ENCODE data around the gene BRF1.

BRF1 gene

DNA sequence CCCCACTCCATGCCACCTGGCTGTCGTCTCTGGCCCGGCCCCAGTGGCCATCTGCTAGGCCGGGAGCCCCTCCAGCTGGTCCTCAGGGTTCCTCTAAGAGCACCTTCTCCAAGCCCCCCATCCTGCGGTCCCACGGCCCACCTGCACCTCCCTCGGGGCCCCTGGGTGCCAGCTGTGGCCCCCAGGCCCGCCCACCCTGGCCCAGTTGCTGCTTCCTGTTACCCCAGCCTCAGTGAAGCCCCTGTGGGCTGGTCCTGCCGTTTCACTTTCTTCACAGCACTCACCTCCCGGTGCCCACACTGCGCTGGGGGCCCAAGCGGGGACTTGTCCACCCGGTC, 92.1 kb downstream of the BRF1 start:
- no peak for DNase-seq

DNA sequence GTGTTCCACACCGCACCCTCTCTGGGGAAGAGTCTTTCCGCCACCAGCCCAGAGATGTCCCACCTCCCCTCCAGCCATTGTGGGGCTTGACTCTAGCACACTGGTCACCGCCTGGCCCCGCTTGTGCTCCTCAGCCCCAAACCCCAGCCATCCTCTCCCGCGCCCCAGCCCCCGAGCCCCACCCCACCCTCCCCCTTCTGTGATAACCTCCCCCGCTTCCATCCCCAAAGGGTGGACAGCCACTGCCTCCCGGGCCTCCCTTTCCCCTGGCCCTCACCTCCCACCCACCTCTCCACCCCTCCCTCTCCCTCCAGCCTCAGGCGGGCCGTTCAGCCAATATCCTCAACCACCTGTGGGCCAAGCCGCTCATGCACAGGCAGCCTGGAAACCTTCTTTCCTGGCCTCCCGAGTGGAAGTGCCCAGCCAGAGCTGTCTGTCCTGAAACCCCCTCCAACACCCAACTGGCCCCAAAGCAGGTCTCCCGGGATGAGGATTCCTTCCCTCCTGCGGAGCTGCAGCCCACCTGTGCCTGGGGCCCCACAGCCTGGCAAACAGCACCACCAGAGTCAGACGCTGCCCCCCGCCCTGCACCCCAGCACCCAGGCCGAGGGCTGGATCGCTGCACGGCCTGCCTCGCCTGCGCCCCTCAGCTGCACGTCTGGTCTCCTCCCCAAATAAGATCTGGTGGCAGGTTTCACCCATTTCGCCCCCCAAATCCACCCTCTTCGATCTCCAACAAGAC, 92.6 kb downstream of the BRF1 start:
- DNase-seq, result no peak

DNA sequence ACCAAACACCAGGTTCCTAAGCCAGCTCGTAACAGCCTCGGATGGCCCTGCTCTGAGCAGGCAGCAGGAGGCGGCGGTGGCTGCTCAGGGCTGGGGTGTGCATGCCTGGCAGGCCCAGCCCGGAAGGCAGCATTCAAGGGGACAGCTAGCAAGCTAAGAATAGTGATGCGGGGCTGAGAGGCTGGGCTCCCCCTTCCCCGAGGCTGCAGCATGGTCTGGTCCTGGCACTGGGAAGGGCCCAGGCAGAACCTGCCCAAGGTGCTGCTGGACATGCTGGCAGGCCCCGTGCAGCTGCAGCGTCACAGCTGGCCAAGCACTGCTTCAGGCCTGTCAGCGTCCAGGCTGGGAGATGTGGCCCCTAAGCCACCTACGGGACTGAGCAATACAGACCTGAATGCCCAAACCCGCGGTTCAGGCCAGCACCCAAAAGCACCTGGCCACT, 93.3 kb downstream of the BRF1 start:
- DNase-seq, result no peak

DNA sequence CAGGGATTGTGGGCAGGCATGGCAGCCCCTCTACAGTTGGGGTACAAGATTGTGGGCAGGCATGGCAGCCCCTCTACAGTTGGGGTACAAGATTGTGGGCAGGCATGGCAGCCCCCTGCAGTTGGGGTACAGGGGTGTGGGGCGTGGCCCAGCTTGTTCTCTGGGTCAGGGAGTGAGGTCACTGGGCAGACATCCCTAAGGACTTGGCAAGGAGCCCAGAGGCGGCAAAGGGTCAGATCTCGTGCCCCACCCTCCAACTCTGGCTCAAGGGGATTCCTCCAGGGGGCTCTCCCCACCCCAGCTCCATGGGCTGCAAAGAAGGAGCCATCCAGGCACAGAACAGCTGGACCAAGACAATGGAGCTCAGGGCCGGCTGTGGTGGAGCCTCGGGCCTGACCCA, 93.9 kb downstream of the BRF1 start:
- DNase-seq, result no peak

DNA sequence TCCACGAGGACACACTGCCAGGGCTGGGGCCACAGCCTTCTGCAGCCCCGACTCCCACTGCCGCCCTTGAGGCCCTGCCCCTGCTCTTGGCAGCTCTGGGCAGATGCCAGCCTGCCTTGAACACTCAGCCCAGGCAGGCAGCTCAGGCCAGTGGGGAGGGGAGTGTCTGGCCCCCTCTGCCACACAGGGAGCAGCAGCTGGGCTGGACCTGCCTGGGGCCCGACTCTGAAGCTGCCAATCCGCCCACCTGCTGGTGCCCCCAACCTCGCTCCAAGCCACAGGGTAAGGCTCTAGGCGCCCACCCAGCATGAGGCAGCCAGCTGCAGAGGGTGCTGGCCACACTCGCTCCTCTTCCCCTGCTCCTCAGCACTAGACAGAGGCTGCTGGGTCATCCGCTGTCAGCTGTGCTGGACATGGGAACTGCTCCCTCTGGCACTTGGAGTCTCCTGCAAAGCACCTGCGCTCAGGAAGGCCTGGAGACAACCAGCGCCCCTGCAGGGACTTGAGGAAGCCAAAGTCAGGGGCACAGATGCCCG, 95.1 kb downstream of the BRF1 start:
- no peak for DNase-seq

DNA sequence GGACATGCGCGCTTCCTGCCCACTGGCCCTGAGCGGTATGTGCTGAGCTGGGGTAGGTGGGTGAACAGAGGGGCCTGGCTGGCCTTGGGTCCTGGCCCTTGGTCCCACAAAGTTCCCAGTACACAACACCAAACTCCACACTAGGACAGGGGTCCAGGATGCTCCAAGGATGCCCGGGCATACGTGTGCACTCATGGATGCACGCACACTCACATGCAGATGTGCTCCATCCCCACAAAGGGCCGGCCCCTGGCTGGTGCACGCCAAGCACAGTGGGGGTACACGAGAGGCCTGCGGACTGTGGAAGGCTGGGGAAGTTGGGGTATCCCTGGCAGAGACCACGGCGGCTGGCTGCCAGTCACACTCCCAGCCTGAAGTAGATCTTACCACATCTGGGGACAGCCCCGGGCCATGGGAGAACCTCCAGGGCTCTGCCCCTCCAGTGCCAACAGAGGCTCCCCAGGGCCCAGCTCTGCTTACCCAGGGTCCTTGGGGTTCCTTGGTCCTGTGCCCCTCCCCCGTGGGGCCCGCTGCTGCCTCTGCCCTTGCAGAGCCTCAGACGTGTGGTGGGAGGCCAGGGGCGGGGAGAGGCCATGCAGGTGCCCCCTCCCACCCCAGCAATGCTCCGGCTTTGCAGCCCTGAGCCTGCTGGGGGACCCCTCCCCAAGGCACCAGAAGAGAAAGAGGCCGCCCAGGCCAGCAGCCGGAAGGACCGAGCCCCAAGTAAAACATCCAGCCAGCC, 95.7 kb downstream of the BRF1 start:
- no peak for DNase-seq

DNA sequence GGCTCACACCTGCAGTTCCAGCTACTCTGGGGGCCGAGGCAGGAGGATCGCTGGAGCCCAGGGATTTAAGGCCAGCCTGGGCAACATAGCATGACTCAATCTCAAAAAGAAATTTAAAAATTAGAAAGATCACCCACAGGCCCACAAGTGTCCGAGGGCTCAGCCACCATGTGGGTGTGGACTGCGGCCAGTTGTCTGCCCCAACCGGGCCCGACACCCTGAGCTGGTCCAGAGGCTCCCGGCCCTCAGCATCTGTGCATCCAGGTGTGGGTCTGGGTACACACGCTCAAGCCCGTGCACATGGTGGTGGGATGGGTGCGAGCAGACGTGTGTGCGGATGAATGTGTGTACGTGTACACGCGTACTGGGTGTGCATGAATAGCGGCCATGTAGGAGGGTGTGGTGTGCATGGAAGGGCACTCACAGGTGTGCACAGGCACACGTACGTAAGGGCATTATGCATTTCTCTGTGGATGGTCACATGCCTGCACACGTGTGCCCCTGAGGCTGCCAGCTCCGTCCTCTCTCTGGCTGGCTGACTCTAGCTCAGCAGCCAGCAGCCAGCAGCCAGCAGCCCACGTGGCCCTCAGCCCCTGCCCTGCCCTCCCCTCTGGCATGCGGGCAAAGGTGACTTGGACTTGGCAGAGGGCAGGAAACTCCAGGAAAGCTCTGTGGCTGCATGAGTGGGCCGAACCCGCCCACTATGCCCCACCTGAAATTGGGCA, 96.4 kb downstream of the BRF1 start:
- no peak for DNase-seq

DNA sequence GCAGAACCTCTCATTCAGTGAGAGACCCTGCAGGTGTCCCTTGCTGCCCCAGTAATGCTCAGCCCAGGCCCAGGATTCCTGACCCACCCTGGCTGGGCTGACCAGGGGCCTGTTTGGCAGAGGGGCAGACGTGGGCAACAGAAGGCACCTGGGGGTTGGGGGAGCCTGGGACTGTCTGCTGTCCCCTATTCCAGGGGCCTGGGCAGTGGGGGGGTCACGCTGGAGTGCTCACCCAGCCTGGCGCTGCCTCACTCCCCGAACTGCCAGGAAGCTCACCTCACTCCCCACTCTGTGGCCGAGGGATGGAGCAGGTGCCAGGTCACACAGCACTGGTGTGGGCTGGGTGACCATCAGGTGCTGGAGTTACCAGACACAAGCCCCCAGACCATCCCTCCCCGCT, 97.1 kb downstream of the BRF1 start:
- DNase-seq, result no peak

DNA sequence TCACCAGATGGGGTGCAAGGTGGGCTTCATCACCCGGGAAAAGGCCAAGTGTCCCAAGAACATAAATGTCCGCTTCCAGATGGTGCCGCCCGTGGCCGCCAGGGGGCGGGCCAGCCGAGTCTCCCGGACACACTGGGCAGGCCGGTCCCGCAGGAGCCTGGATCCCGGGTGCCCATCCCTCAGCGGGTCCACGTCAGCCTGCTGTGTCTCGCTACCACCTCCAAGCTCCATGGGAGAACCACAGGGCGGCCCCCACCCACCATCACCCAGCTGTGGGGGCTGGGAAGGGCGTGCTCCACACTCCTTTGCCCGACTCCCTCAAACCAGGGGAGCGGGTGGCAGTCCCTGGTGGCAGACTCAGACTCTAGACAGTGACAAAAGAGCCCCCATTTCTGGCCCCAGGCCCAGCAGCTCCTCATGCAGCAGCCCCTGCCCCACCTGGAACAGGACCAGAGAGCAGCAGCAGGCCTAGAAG, 97.7 kb downstream of the BRF1 start:
- DNase-seq, result peak; percentile 37 to 52 (median 44)

DNA sequence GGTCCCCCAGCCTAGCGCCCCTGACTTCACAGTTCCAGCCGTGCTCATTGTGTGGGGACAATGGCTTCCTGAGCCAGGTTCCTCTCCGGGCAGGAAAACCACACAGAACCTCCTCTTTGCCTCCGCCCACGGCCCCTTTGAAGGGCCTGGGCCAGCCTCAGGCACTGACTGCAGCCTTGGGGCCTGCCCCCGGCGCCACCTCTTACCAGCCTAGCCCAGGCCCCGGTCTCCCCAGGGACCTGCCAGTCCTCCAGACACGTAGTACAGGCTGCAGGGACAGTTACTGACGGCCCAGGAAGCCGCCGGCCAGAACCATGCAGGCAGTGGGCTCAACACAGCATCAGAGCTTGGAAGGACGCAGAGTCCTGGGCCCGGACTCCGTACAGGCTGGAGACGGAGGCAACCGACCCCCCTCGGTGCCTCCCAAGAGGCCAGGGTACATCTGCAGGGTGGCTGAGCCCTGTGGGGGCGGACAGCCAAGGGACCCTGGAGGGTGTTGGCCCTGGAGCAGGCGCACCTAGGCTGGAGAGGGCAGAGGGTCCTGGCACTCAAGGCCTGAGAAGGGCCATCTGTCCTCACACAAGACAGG, 98.8 kb downstream of the BRF1 start:
- DNase-seq, result no peak

DNA sequence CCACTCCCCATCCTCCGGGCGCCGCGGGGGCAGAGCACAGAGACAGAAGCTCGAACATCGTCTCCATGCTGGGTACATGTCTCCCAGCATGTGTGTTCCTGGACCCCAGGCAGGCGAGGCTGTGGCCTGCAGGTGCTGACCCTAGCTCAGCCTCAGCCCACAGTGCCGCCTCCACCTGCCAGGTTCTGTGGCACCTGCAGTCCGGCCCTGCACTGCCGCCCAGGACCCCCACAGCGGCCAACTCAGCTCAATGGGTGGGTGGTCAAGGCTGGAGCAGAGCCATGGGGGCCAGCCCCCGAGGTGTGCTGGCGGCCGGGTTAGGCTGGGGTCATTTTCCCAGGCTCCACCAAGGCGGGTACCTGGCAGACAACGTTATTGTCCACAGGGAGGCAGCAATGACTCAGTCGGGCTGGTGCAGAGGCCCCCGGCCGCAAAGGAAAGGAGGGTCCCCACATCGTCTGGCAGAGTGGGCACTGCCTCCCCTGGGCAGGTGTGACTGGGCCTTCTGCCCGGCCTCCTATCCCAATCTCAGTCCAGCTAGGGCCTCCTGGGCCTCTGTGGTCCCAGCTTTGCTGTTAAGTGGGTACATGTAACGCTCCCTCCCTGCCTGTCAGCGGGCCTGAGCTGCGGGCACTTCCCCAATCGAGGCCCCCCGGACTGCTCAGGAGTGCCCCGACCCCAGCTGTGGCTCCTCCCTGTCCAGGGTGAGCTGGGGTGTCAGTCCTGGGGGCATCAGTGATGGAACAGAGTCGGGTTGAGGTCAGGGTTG, 99.5 kb downstream of the BRF1 start:
- no peak for DNase-seq

DNA sequence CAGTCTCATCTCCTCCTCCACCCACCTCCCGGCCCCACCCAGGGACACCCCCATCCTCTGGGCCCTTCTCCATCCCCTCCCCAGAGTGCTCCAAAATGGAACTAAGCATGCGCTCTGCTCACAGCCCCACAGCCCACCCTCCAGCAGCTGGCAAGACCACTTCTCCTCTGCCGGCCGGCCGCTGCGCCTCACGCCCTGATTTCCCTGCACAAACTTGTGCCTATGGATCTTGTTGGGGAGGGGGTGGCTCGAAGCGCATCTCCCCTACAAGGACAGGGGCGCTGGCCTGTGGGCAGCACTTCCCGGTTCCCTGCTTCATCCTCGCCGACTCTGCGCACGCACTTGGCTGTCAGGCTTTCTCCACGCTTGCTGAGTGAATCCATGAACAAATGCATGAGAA, 100.2 kb downstream of the BRF1 start:
- DNase-seq, result no peak

DNA sequence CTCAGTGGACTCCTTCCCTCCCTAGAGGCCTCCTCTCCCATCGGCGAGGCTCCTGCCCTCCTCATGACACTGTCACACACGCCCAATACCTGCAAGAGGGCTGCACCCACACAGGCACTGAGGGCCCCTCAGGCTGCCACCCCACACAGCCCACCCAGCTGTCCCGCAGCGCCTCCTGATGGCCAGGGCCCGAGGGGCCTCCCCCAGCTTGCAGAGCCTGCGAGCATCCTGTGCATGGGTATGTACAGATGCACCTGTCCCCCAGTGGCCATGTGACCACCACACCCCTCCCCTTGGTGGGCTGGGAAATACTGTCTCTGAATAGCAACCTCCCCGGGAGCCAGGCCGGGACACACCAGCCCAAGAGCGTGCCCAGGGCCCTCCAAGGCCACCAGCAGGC, 100.7 kb downstream of the BRF1 start:
- DNase-seq, result no peak

DNA sequence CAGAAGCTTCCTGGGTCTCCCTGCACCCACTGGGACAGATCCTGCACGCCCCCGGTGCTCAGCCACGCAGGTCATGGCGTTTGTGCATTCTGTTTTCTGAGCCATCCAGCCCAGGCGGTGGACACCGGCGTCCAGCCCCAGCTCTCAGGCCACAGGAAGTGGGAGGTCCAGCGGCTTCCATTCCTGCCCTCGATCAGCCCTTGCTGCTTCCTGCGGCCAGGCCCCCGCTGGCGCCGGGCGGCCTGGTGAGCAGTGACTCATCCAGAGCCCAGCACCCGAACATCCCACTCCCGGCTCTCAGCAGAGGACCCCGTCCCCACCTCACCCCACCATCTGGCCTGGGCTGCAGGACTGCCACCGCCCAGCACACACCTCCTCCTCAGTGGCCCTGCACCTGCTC, 101.7 kb downstream of the BRF1 start:
- no peak for DNase-seq

DNA sequence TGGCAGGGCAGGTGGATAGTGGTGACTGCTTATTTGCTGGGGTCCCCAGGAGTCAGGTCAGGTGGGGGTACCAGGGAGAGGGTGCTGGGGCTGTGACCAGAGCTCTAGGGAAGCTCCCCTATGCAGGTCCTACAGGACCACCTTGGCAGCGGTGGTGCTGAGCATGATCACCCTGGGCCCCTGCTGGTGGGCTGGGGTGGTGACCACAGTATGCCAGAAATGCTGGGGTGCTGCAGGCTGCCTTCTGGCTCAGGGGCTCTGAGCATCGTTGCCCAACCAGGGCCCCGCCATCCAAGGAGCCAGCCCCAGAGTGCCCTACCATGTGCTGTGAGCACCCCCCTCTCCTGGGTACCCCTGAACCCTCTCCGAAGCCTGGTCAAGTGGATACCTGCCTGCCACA, 102.2 kb downstream of the BRF1 start:
- DNase-seq, result no peak

DNA sequence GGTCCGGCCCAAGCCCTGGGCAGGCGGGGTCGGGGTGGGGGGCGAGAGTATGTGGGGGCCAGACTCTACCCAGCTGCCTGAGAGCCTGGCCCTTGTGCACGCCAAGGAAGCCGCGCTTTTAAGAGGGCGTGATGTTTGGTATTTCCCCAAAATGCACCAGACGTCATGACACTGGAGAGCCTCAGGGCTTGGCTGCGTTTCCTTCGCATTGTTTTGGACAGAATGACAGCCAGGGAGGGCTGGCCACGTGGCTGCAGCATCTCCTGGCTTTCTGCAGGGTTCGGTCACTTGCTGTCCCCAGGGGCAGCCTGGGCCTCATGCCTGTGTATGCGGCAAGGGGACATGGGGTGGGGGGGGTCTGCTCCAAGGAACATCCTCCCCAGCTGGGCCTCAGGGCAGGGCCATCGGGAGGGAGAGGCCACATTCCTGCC, 103.6 kb downstream of the BRF1 start:
- DNase-seq, result no peak

DNA sequence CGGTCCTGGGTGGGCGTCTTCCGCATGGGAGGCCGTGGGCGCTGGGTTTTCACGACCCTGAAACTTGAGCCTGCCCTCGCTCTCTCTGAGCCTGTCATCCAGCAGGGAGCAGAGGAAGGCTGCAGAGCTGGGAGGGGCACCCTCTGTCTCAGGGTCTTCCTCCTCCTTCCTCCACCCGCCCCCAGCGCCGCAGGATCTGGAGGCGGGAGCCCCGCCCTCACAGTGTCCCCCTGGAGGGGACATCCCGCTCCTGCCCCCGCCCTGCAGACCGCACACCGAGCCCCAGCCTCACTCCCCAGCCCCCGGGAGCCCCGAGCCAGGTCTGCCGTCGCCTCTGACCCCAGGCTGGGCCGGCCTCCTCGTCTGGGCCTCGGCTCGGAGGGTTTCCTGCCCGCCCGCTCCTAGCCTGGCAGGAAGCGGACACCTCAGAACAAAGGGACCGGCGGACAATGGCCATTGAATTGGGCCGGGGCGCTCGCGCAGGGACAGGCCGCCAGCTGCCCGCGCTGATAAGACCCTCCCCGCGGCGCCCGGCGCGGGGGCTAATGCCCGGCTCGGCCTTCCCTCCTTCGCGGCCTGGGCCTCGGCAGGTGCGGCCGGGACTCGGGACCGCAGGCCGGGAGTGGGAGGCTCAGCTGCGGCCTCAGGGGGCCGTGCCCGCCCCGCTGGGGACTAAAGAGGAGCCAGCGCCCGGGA, 104.4 kb downstream of the BRF1 start:
- DNase-seq, result no peak

DNA sequence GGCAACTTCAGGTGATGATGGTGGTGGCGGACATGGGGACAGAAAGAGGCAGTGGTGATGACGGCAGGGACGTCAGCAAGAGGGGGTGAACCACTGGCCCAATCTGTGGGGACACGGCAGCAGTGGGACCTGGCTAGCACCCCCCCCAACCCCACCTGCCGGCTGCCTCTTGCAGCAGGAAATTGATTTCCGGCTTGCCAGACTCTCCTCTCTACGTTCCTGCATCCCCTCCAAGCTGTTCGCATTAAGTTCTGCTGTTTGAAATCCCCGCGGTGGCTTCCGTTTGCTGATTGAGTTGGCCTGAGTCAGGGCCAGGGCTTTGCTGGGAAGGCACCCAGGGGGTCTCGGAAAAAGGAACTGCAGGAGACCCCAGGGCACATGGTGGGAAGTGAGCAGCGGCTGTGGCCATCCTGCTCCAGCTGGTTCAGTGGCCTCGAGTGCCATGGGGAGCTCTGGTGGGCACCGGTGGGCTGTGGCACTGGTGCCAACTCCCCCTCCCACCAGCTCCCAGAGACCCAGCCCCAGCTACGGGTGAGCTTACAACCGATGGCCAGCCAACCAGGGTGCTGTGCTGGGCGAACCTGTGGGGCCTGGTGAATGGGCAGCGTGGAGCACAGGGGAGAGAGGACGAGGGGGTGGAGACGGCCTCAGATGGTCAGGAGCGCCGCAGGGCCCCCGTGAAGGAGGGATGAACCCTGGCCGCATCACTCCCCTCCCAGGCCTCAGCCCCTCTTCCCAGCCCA, 105.1 kb downstream of the BRF1 start:
- no peak for DNase-seq

DNA sequence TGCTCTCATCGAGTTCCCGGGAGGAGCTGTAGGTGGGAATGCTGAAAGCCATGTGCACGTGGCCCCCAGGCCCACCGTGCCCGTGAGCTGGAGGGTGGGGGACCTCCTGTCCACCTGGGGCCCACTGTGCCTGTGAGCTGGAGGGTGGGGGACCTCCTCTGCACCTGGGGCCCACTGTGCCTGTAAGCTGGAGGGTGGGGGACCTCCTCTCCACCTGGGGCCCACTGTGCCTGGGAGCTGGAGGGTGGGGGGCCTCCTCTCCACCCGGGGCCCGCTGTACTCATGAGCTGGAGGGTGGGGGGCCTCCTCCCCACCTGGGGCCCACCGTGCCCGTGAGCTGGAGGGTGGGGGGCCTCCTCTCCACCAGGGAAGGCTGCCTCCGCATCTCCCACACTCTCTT, 105.8 kb downstream of the BRF1 start:
- DNase-seq, result no peak

DNA sequence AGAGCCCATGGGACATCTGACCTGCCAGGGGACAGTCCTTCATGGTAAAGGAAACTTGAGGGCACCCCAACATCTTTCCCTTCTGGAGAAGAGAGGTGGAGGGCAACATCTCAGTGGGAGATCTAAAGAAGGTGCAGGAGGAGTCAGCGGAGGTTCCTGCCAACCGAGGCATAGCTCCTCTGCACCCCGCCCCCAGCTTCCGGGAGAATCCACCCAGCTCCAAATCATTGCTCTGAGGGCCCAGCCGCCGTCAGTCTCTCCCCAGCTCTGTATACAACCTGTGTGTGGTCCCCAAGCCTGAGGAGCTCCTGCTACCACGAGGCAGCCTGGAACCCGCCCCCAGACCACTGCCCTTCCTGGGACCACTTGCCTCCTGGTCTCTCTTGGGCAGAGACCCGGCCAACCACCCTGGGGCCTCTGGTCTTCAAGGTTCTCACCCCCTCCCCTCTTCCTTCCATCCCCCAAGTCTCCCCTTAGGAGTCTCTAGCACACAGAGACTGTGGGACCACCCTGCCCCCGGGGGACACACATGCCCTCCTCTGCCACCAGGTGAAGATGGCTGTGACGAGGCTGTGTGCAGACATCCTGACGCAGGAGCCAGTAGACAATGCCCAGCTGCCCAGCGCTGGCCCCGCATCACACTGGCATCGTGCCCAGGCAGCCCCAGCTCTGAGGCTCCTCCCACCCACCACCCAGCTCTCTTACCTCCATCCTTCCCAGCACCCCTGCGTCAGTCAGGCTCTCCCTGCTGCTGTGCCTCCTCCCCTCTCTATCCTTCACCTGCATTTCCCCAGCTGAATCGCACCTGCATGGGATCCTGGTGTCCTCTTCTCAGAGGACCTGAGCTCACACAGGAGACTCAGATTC, 106.7 kb downstream of the BRF1 start:
- peak in 1 of 5 experiments; percentile 35 for DNase-seq

Data from T-helper 2 cell (primary cell).